ENCODE data around the gene PRR13. TPM values are rescaled to one million over a fixed set of nuclear protein-coding genes. Genes with fewer than 3 reads are reported as not detected.
A peak's percentile ranks its signal among the peaks of the same experiment; 100 is the strongest.

The PRR13 gene
- total RNA-seq, 3 donors from 2014 or later = 57.1 to 65.1 (median 61.0) TPM

DNA sequence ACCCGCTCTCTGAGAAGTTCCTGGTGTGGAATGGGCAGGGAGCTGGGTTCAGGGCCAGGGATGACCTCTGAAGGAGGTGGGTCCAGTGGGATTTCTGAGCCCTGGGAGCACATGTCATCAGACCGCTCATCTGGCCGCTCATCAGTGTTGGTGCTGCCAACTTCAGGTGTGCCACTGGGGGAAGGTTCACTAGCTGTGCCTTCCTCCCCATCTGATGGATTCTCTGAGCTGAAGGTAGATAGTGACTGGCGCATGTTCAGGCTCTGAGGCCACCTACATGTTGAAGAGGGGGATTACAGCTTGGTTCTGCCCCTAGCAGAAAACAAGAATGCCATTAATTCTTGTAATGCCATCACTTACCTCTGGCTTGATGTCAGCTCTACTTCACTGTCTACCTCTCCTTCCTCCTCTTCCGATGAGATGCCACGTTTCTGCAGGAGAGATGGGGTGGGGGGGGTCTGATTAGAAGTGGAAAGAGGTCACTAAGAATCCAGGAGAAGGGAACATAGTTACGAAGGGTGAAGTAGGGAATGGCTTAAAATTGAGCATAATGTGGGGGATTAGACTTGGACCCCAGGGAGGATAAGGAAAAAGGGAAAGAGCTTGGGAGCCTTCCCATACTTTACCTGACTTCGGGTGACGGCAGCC lies 40.5 kb downstream of the PRR13 start:
- H3K9me3 ChIP-seq = no peaks in the 10 kb centered on the region
- H3K36me3 ChIP-seq = no peaks in the 10 kb centered on the region
- peak overlapping the region in 1 of 2 donors; percentile 55 for H3K27ac ChIP-seq

DNA sequence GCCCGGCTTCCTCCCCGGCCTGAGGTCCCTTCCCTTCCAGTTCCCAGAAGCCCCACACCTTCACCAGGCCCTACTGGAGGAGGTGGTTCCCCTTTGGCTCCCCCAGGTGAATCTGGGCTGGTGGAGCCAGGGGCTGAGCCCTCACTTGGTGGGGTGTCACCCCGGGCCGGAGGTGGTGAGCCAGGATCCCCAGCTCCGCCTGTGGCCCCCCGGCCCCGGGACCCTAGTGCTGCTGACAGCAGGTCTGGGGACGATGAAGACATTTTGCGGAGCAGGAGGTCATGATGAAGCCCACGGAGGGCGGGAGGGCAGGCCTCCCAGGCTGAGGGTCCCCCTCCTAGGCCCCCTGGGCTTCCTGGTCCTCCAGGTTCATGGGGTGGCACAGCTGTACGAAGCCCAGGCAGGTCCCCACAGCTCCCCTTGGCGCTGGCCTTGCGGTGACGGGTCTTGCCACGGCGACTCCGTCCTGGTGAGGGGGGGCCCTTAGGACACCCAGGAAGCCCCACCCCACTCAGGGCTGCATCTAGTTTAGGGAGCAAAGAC lies 41.2 kb downstream of the PRR13 start:
- peak overlapping the region; percentile 3 to 55 for H3K27ac ChIP-seq
- H3K27me3 ChIP-seq = no peaks in the 10 kb centered on the region
- H3K36me3 ChIP-seq = no peaks in the 10 kb centered on the region
- H3K9me3 ChIP-seq = no peaks in the 10 kb centered on the region
- no peak overlapping the region for H3K4me3 ChIP-seq
- no peaks in the 10 kb centered on the region for H3K4me1 ChIP-seq
- TF ChIP-seq CTCF (IDR thresholded peaks at IDR 0.05) (no peak), POLR2AphosphoS5 (IDR thresholded peaks at IDR 0.05) (peak in 1 of 3 donors; percentile 2)
- DNase-seq (ENCODE audit: low spot score in 2 of 2) = no peak
- intact Hi-C loops (cut with DNase I; ENCODE audit: low total_unique reads) = no loop called here

More for the DNA sequence above, 40.5 kb downstream of the PRR13 start:
- no peak for DNase-seq (ENCODE audit: low spot score in 2 of 2)
- TF ChIP-seq POLR2A (IDR thresholded peaks at IDR 0.05) (no peak), POLR2AphosphoS5 (IDR thresholded peaks at IDR 0.05) (no peak), CTCF (IDR thresholded peaks at IDR 0.05) (no peak)
- Histone ChIP-seq H3K4me3 (no peak overlapping the region), H3K4me1 (no peaks in the 10 kb centered on the region), H3K27me3 (no peaks in the 10 kb centered on the region)
- intact Hi-C loops (cut with DNase I; ENCODE audit: low total_unique reads) = no loop called here

DNA sequence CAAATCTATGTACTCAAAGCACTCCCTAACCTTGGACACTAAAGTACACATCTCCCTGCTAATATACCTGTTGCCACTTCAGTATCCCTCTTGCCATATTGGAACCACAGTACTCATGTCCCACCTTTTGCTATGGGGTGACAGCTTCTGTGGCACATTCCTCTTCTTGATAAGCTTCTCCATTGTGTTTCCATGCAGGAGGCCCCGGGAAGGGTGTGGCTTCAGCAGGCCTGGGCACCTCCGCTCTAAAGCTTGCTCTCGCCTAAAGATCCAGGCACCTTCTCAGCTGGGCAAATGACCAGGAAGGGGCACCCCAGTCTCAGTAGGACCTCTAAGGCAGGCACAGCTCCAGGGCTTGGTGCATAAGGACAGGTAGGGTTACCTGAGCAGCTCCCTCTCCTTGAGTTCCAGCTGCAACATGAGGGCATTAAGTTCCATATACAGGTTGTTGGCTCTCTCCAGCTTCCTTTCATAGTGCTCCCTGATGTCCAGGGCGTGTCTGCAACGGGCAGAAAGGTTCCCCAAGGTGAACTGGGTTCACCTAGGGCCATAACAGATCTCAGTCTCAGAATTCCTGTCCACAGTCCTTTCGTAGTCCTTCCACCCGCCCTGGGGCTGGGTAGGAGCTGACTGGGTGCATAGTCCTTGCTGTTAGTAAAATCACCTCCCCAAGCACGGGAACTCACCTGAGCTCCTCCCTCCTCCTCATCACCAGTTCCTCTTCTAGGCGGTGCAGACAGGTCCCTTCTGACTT lies 41.9 kb downstream of the PRR13 start:
- TF ChIP-seq POLR2AphosphoS5 (IDR thresholded peaks at IDR 0.05) = peak in 1 of 3 donors; percentile 3
- no peak for TF ChIP-seq CTCF (IDR thresholded peaks at IDR 0.05)
- no peak for DNase-seq (ENCODE audit: low spot score in 2 of 2)

GRCh38 chr12:53483979-53484377 lies 42.4 kb downstream of the PRR13 start:
- intact Hi-C loops (cut with DNase I; ENCODE audit: low total_unique reads) = loop anchor here (1.0 kb wide), 1 partner anchor 15 kb away; no protein-coding TSS in a partner anchor
- no peaks in the 10 kb centered on the region for H3K27me3 ChIP-seq
- H3K36me3 ChIP-seq = no peaks in the 10 kb centered on the region
- TF ChIP-seq POLR2AphosphoS5 (IDR thresholded peaks at IDR 0.05) = no peak
- no peak for TF ChIP-seq CTCF (IDR thresholded peaks at IDR 0.05)
- no peak for TF ChIP-seq POLR2A (IDR thresholded peaks at IDR 0.05)
- no peaks in the 10 kb centered on the region for H3K4me1 ChIP-seq
- no peak overlapping the region for H3K4me3 ChIP-seq
- H3K9me3 ChIP-seq = no peaks in the 10 kb centered on the region
- no peak for DNase-seq (ENCODE audit: low spot score in 2 of 2)
- H3K27ac ChIP-seq = peak overlapping the region in 1 of 2 donors; percentile 55

More for the DNA sequence above, 41.9 kb downstream of the PRR13 start:
- Histone ChIP-seq H3K4me3 (no peak overlapping the region), H3K27me3 (no peaks in the 10 kb centered on the region), H3K9me3 (no peaks in the 10 kb centered on the region), H3K4me1 (no peaks in the 10 kb centered on the region), H3K36me3 (no peaks in the 10 kb centered on the region), H3K27ac (peak overlapping the region; percentile 3 to 55)
- intact Hi-C loops (cut with DNase I; ENCODE audit: low total_unique reads) = no loop called here
